Mesenchymal stem cell (in vitro differentiated cells and primary cell): ENCODE results near the gene BMAL1.

Experiments used
- DNase-seq: peaks from one replicate; pipeline ENCODE4 v3.0.0-alpha.2; 2013
- H2AFZ ChIP-seq: one replicate; pipeline ENCODE4 v1.6.1; 2013; ENCODE audit warnings: low read depth, mild to moderate bottlenecking, control low read depth, inconsistent platforms, low read length, moderate library complexity
- H2AK5ac ChIP-seq: 2 replicates; pipeline ENCODE4 v1.6.1; 2013; ENCODE audit warnings: low read length, moderate library complexity, mild to moderate bottlenecking, inconsistent platforms; ENCODE audit not compliant: severe bottlenecking
- H2BK120ac ChIP-seq: one replicate; pipeline ENCODE4 v1.6.1; 2013; ENCODE audit warnings: low read depth, mild to moderate bottlenecking, inconsistent platforms, low read length, moderate library complexity
- H2BK12ac ChIP-seq, 2 experiments: one replicate each; pipeline ENCODE4 v1.6.1; 2013; ENCODE audit warnings: inconsistent platforms in 2 of 2, low read length in 2 of 2, mild to moderate bottlenecking in 2 of 2, moderate library complexity in 2 of 2, control low read depth in 1 of 2
- H2BK15ac ChIP-seq: one replicate; pipeline ENCODE4 v1.6.1; 2013; ENCODE audit warnings: mild to moderate bottlenecking, low read depth, inconsistent platforms; ENCODE audit not compliant: poor library complexity, severe bottlenecking
- H2BK5ac ChIP-seq: 2 replicates; pipeline ENCODE4 v1.6.1; 2013; ENCODE audit warnings: low read depth, mild to moderate bottlenecking, low read length, control low read depth, inconsistent platforms; ENCODE audit not compliant: poor library complexity, severe bottlenecking
- H3K14ac ChIP-seq, 2 experiments: one replicate each; pipeline ENCODE4 v1.6.1; 2013; ENCODE audit warnings: inconsistent platforms in 2 of 2, low read length in 2 of 2, control low read depth in 1 of 2, mild to moderate bottlenecking in 1 of 2, moderate library complexity in 1 of 2
- H3K18ac ChIP-seq, 2 experiments: one replicate each; pipeline ENCODE4 v1.6.1; 2013; ENCODE audit warnings: inconsistent platforms in 2 of 2, low read length in 2 of 2, control low read depth in 1 of 2, low read depth in 1 of 2, mild to moderate bottlenecking in 1 of 2
- H3K23ac ChIP-seq, 2 experiments: one replicate each; pipeline ENCODE4 v1.6.1; 2013; ENCODE audit warnings: inconsistent platforms in 2 of 2, low read length in 2 of 2, mild to moderate bottlenecking in 2 of 2, moderate library complexity in 2 of 2, control low read depth in 1 of 2
- H3K27ac ChIP-seq: 2 replicates; pipeline ENCODE4 v1.5.1; 2013; ENCODE audit warnings: mild to moderate bottlenecking, moderate library complexity, low read length, control low read depth, inconsistent platforms; ENCODE audit not compliant: poor library complexity, severe bottlenecking
- H3K27me3 ChIP-seq, 2 experiments: 2 replicates each; pipeline versions ENCODE4 v1.6.1 to v1.7.0; 2013; ENCODE audit warnings: low read length in 2 of 2, mild to moderate bottlenecking in 2 of 2, moderate library complexity in 2 of 2, control low read depth in 1 of 2, inconsistent platforms in 1 of 2; ENCODE audit not compliant: control insufficient read depth in 1 of 2, insufficient read depth in 1 of 2
- H3K36me3 ChIP-seq, 2 experiments: 2 replicates each; pipeline versions ENCODE4 v1.6.1 to v1.7.0; 2013; ENCODE audit warnings: low read length in 2 of 2, control low read depth in 1 of 2, inconsistent platforms in 1 of 2, low read depth in 1 of 2, mild to moderate bottlenecking in 1 of 2; ENCODE audit not compliant: insufficient read depth in 2 of 2, control insufficient read depth in 1 of 2
- H3K4ac ChIP-seq, 2 experiments: one replicate each; pipeline ENCODE4 v1.6.1; 2013; ENCODE audit warnings: inconsistent platforms in 2 of 2, low read length in 2 of 2, mild to moderate bottlenecking in 2 of 2, moderate library complexity in 2 of 2, control low read depth in 1 of 2, low read depth in 1 of 2
- H3K4me1 ChIP-seq: 2 replicates; pipeline ENCODE4 v1.6.1; 2013; ENCODE audit warnings: low read depth, low read length, control low read depth; ENCODE audit not compliant: control insufficient read depth, insufficient read depth
- H3K4me2 ChIP-seq: 2 replicates; pipeline ENCODE4 v1.6.1; 2013; ENCODE audit warnings: low read length, mild to moderate bottlenecking, inconsistent platforms; ENCODE audit not compliant: poor library complexity, severe bottlenecking
- H3K4me3 ChIP-seq, 2 experiments: 2 replicates each; pipeline versions ENCODE4 v1.5.1 to v1.7.0; 2013; ENCODE audit warnings: low read length in 2 of 2, mild to moderate bottlenecking in 2 of 2, control low read depth in 1 of 2, low read depth in 1 of 2; ENCODE audit not compliant: insufficient read depth in 1 of 2
- H3K79me1 ChIP-seq: replicated peaks from 2 replicates; pipeline ENCODE4 v1.6.1; 2013; ENCODE audit warnings: mild to moderate bottlenecking, control low read depth, low read length, inconsistent platforms; ENCODE audit not compliant: poor library complexity, severe bottlenecking
- H3K9ac ChIP-seq: 2 replicates; pipeline ENCODE4 v1.7.0; 2013; ENCODE audit warnings: mild to moderate bottlenecking, low read length, moderate library complexity
- H3K9me3 ChIP-seq: 2 replicates; pipeline ENCODE4 v1.7.0; 2013; ENCODE audit warnings: mild to moderate bottlenecking, low read length; ENCODE audit not compliant: control insufficient read depth
- H4K8ac ChIP-seq: one replicate; pipeline ENCODE4 v1.6.1; 2013; ENCODE audit warnings: inconsistent platforms, mild to moderate bottlenecking, low read length, moderate library complexity
- H4K91ac ChIP-seq: one replicate; pipeline ENCODE4 v1.6.1; 2013; ENCODE audit warnings: mild to moderate bottlenecking, low read length, inconsistent platforms
- WGBS: methylation state at CpG from one replicate; pipeline ENCODE4 v1.1.7; 2013; ENCODE audit warnings: mixed read lengths; 5-methylcytosine and 5-hydroxymethylcytosine counted together

BMAL1 gene

DNA sequence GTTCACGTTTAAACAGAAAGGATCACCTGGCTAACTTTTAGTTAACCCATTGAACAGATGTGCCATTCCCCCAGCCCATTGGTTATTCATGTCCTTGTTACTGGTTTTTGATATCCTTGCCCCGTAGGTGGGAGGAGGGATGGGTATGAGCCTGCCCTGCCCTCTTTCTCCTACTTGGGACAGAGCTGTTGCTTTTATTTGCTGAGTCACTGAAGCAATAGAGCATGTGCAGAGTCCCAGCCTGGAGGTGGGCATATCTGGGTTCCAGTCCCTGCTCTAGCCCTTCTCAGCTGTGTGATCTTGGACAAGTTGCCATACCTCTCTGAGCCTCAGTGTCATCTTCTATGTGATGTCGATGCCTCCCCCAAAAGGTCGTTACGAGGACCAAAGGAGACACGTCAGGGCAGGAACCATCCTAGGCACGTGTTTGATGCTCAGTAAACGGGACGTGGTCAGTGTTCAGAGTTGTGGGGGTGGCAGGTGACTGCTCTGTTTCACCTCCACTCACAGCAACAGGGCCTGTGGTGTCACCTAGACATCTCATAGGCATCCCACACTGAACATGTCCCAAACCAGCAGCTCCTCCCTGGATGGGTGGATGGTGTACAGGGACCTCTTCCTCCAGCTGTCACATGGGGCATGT lies 61.0 kb downstream of the BMAL1 start:
- Histone ChIP-seq H3K23ac (no peak overlapping the region), H4K8ac (peak overlapping the region; percentile 41), H3K4me3 (peak overlapping the region in 1 of 2 experiments; percentile 68), H3K9me3 (no peaks in the 10 kb centered on the region), H2BK5ac (peak overlapping the region; percentile 66), H3K27me3 (no peaks in the 10 kb centered on the region), H4K91ac (peak overlapping the region; percentile 79), H3K79me1 (peaks cover 20% of the 10 kb centered on the region), H3K4me1 (peaks cover 22% of the 10 kb centered on the region), H3K36me3 (peaks cover 0 to 5% of the 10 kb centered on the region in 2 experiments), H2AFZ (no peak overlapping the region), H2AK5ac (peak overlapping the region; percentile 98), H3K4ac (peak overlapping the region; percentile 78 to 85), H3K18ac (peak overlapping the region; percentile 79 to 94), H3K9ac (peak overlapping the region; percentile 85), H2BK120ac (no peak overlapping the region), H3K14ac (peak overlapping the region in 1 of 2 experiments; percentile 19), H2BK15ac (peak overlapping the region; percentile 95), H3K4me2 (peak overlapping the region; percentile 36), H2BK12ac (peak overlapping the region; percentile 81 to 98), H3K27ac (peak overlapping the region; percentile 53)
- DNase-seq, result peak; percentile 70
- WGBS, result 71% methylated on average over 6 of the region's 9 CpGs

DNA sequence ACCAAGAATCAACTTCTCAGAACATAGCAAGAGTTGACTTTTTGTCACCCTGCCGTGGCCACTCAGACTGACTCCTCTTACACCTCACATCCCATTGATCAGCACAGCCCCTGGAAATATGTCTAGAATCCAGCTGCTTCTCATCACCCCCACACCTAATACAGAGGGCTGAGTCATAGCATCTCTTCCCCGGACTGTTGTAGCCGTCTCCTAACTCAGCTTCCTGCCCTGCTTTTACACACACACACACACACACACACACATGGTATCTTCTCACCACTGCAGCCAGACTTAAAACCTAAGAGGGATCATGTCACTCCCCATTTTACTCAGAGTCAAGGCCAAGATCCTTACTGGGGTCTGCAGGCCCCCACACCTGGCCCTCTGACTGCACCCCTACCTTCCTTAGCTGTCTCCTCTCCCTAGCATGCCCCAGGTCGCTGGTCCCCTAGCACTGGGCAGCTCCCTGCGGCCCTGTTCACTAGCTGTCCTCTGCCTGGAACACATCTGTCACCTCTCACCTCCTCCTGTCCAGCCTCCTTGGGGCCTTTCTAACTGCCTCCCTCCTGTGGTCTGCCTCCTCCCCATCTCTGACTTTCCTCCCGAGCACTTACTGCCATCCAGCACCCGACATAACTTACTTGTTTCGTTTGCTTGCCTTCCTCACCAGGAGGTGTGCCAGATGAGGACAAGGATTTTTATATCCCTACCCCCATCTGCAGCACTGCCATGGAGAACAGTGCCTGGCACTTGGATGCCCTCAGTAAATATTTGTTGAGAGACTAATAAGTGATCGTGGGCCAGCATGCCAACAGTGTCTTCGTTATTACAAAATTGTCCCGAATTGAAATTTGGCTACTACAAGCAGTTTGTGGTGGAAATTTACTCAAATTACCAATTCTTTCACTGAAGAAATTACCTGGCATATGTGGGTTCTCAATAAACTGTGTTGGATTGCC lies 61.9 kb downstream of the BMAL1 start:
- H3K4me2 ChIP-seq, result peak overlapping the region; percentile 55
- peak overlapping the region; percentile 76 for H4K91ac ChIP-seq
- peak overlapping the region in 1 of 2 experiments; percentile 98 for H2BK12ac ChIP-seq
- peak overlapping the region in 1 of 2 experiments; percentile 95 for H3K14ac ChIP-seq
- peak; percentile 94 for DNase-seq
- H2AK5ac ChIP-seq, result peak overlapping the region; percentile 98
- H3K18ac ChIP-seq, result peak overlapping the region; percentile 71 to 97
- peak overlapping the region; percentile 71 for H3K27ac ChIP-seq
- H2BK5ac ChIP-seq, result peak overlapping the region; percentile 66
- no peaks in the 10 kb centered on the region for H3K9me3 ChIP-seq
- H3K23ac ChIP-seq, result peak overlapping the region in 1 of 2 experiments; percentile 78
- peaks cover 0 to 5% of the 10 kb centered on the region in 2 experiments for H3K36me3 ChIP-seq
- H3K79me1 ChIP-seq, result peaks cover 21% of the 10 kb centered on the region
- H3K27me3 ChIP-seq, result no peaks in the 10 kb centered on the region
- no peak overlapping the region for H2AFZ ChIP-seq
- WGBS, result 55% methylated on average over 11 of the region's 11 CpGs
- no peak overlapping the region for H2BK120ac ChIP-seq
- peak overlapping the region; percentile 64 for H2BK15ac ChIP-seq
- peak overlapping the region; percentile 78 to 93 for H3K4ac ChIP-seq
- peak overlapping the region in 1 of 2 experiments; percentile 68 for H3K4me3 ChIP-seq
- H3K4me1 ChIP-seq, result peaks cover 22% of the 10 kb centered on the region
- H3K9ac ChIP-seq, result peak overlapping the region; percentile 85
- peak overlapping the region; percentile 69 for H4K8ac ChIP-seq

DNA sequence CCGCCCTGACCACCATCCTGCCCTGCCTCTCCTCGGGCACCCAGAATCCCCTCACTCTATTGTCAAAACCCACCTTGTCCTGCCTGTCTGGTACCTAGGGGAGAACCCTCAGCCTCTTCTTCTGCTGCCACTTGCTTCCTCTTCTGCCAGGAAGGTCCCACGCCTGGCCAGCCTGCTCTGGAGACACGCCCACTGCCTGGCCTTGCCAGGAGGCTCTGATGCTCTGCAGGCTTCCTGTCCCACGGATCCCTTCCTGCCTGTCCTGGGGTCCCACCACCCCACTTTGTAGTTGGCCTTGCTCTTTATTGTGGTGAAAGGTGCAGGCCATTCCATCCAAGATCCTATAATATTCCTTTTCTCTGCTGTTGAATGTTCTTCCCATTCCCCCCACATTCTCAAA lies 63.4 kb downstream of the BMAL1 start:
- no peak overlapping the region for H2AK5ac ChIP-seq
- no peak overlapping the region for H3K14ac ChIP-seq
- no peak overlapping the region for H3K9ac ChIP-seq
- peak overlapping the region; percentile 15 for H4K91ac ChIP-seq
- H3K27me3 ChIP-seq, result no peaks in the 10 kb centered on the region
- no peak overlapping the region for H3K4me3 ChIP-seq
- H4K8ac ChIP-seq, result no peak overlapping the region
- H3K18ac ChIP-seq, result no peak overlapping the region
- no peak overlapping the region for H2BK120ac ChIP-seq
- no peak overlapping the region for H2BK5ac ChIP-seq
- peaks cover 0 to 5% of the 10 kb centered on the region in 2 experiments for H3K36me3 ChIP-seq
- H2BK15ac ChIP-seq, result no peak overlapping the region
- peaks cover 21% of the 10 kb centered on the region for H3K4me1 ChIP-seq
- no peaks in the 10 kb centered on the region for H3K9me3 ChIP-seq
- no peak for DNase-seq
- 77% methylated on average over 5 of the region's 5 CpGs for WGBS
- H3K4ac ChIP-seq, result peak overlapping the region in 1 of 2 experiments; percentile 65
- H3K27ac ChIP-seq, result no peak overlapping the region
- no peak overlapping the region for H3K23ac ChIP-seq
- H3K79me1 ChIP-seq, result peaks cover 25% of the 10 kb centered on the region
- H3K4me2 ChIP-seq, result no peak overlapping the region
- H2AFZ ChIP-seq, result no peak overlapping the region
- H2BK12ac ChIP-seq, result no peak overlapping the region

DNA sequence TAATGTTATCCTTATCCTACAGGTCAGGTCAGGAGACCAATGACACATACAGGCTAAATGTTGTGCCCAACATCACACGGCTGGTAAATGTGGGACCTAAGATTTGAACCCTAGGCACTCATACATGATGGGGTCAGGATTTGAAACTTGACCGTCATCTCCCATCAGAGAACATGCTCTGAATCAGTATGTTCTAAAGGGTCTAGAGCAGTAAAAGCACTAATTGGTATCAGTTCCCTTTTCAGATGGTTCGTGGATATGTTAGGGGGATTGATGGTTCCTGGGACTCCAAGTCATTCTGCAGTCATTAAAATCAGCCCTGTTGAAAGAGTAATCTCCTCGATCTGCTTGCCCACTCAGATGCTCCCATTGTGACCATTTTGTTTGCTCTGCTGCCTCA lies 65.5 kb downstream of the BMAL1 start:
- no peaks in the 10 kb centered on the region for H3K9me3 ChIP-seq
- no peak overlapping the region for H2AK5ac ChIP-seq
- H3K36me3 ChIP-seq, result peaks cover 0 to 5% of the 10 kb centered on the region in 2 experiments
- no peak overlapping the region for H2BK5ac ChIP-seq
- WGBS, result 92% methylated on average over 4 of the region's 4 CpGs
- H3K4me3 ChIP-seq, result no peak overlapping the region
- H4K8ac ChIP-seq, result no peak overlapping the region
- H3K4me2 ChIP-seq, result no peak overlapping the region
- no peak overlapping the region for H3K23ac ChIP-seq
- no peaks in the 10 kb centered on the region for H3K27me3 ChIP-seq
- H3K79me1 ChIP-seq, result peaks cover 31% of the 10 kb centered on the region
- no peak overlapping the region for H3K9ac ChIP-seq
- no peak overlapping the region for H2BK15ac ChIP-seq
- no peak overlapping the region for H3K4ac ChIP-seq
- H2AFZ ChIP-seq, result no peak overlapping the region
- no peak overlapping the region for H3K14ac ChIP-seq
- no peak overlapping the region for H3K18ac ChIP-seq
- H4K91ac ChIP-seq, result no peak overlapping the region
- no peak for DNase-seq
- H3K4me1 ChIP-seq, result peaks cover 16% of the 10 kb centered on the region
- H2BK12ac ChIP-seq, result no peak overlapping the region
- H2BK120ac ChIP-seq, result no peak overlapping the region
- H3K27ac ChIP-seq, result no peak overlapping the region
